ENCODE measurements around the gene CA5A.
"Not testable (repeated sequence)": the region's sequence is repeated elsewhere in the genome, so short reads cannot be mapped to it uniquely, and the experiment has no call there.

CA5A gene

GRCh38 chr16:87894005-87894404, 42.3 kb downstream of the CA5A start:
- DNase-seq: peak; percentile 44 to 72 (median 62)

- no peak for DNase-seq
These were observed 44.6 kb downstream of the CA5A start for GRCh38 chr16:87891764-87892163.

GRCh38 chr16:87889762-87890161, 46.6 kb downstream of the CA5A start:
- peak in 1 of 4 experiments; percentile 41 for DNase-seq

GRCh38 chr16:87888346-87888745, 48.0 kb downstream of the CA5A start:
- DNase-seq: not testable (repeated sequence)

- peak; percentile 70 to 86 (median 83) for DNase-seq
These were observed 48.4 kb downstream of the CA5A start for GRCh38 chr16:87887931-87888330.

GRCh38 chr16:87885371-87885967, 50.9 kb downstream of the CA5A start:
- not testable (repeated sequence) for DNase-seq

- no peak for DNase-seq
These were observed 53.8 kb downstream of the CA5A start for GRCh38 chr16:87882436-87883019.

GRCh38 chr16:87881324-87882200, 54.8 kb downstream of the CA5A start:
- DNase-seq: no peak

- DNase-seq: no peak
These were observed 56.1 kb downstream of the CA5A start for GRCh38 chr16:87880117-87880696.

- DNase-seq: not testable (repeated sequence)
These were observed 56.8 kb downstream of the CA5A start for GRCh38 chr16:87879411-87880013.

GRCh38 chr16:87878704-87879103, 57.6 kb downstream of the CA5A start:
- no peak for DNase-seq

- DNase-seq: peak in 2 of 4 experiments; percentile 55 to 60
These were observed 58.3 kb downstream of the CA5A start for GRCh38 chr16:87877942-87878507.

- DNase-seq: no peak
These were observed 61.5 kb downstream of the CA5A start for GRCh38 chr16:87874639-87875427.

GRCh38 chr16:87870418-87871291, 65.7 kb downstream of the CA5A start:
- peak; percentile 34 to 71 (median 68) for DNase-seq

GRCh38 chr16:87869879-87870417, 66.4 kb downstream of the CA5A start:
- DNase-seq: not testable (repeated sequence)

- peak; percentile 80 to 94 (median 88) for DNase-seq
These were observed 67.1 kb downstream of the CA5A start, which contains the start of gene SLC7A5 for GRCh38 chr16:87869061-87869878. Gene SLC7A5, minus strand, starts transcription at chr16:87869507. Its CDS starts 85 bp downstream, at chr16:87869422.

- DNase-seq: peak; percentile 77 to 91 (median 82)
These were observed 67.9 kb downstream of the CA5A start for GRCh38 chr16:87868254-87869029.

- DNase-seq: not testable (repeated sequence)
These were observed 70.3 kb downstream of the CA5A start for GRCh38 chr16:87865902-87866555.
